HepG2 (cell line): ENCODE measurements around the gene ANKHD1. TPM values are rescaled to one million over a fixed set of nuclear protein-coding genes. Genes with fewer than 3 reads are reported as not detected.

ENCODE experiments used
- BORCS8-MEF2B ChIP-seq: sonication (generic); formaldehyde crosslinking; IDR thresholded peaks from 2 replicates; pipeline ENCODE4 v1.8.0; 2022; ENCODE audit warnings: mild to moderate bottlenecking, missing genetic modification reagents
- ELF3 ChIP-seq: IDR thresholded peaks from 2 replicates; pipeline ENCODE4 v1.6.1; 2016; ENCODE audit warnings: missing genetic modification reagents, missing compliant biosample characterization
- KAT2B ChIP-seq: fragments of 150-350 bp; IDR thresholded peaks from 2 replicates; pipeline ENCODE4 v1.6.1; 2014; ENCODE audit warnings: low read depth, low read length, borderline replicate concordance
- NR2F1 ChIP-seq, 2 experiments: fragments of 450-650 bp in 1 of 2; formaldehyde crosslinking in 1 of 2; IDR thresholded peaks; 2 replicates each; pipeline versions ENCODE4 v1.5.0 to v1.6.1; 2016 to 2020; ENCODE audit warnings: mild to moderate bottlenecking in 1 of 2, missing compliant biosample characterization in 1 of 2, missing genetic modification reagents in 1 of 2, moderate library complexity in 1 of 2
- RARA ChIP-seq: IDR thresholded peaks from 2 replicates; pipeline ENCODE4 v1.6.1; 2016; ENCODE audit warnings: missing genetic modification reagents, missing compliant biosample characterization
- RNF2 ChIP-seq: fragments of 450-650 bp; conservative IDR thresholded peaks from 2 replicates; pipeline ENCODE4 v1.6.1; 2016; ENCODE audit warnings: low read depth
- STAG1 ChIP-seq: sonication (generic); formaldehyde crosslinking; IDR thresholded peaks from 2 replicates; pipeline ENCODE4 v1.4.0; 2020; ENCODE audit warnings: missing genetic modification reagents
- ZNF317 ChIP-seq: sonication (generic); formaldehyde crosslinking; IDR thresholded peaks from 2 replicates; pipeline ENCODE4 v1.5.0; 2020; ENCODE audit warnings: mild to moderate bottlenecking, missing genetic modification reagents
- ZSCAN30 ChIP-seq: sonication (generic); formaldehyde crosslinking; IDR thresholded peaks from 2 replicates; pipeline ENCODE4 v1.5.0; 2020; ENCODE audit warnings: mild to moderate bottlenecking, missing genetic modification reagents
- polyA plus RNA-seq, 8 experiments: library from polyadenylated mRNA; depleted of rRNA in 3 of 8; stranded (reverse) in 7 of 8; unstranded in 1 of 8; fragments of >200 nt; fragmentation: Illumina TruSeq in 4 of 8; extraction: Trizol in 4 of 8; gene quantifications; 2 replicates each; pipeline versions ENCODE4 v1.2.1 to v1.2.3, GENCODE V29; 2011 to 2016; ENCODE audit warnings: low read depth in 4 of 8, missing spikeins in 1 of 8, mixed read lengths in 1 of 8; ENCODE audit not compliant: insufficient read depth in 1 of 8
- total RNA-seq, 5 experiments: library from RNA; depleted of rRNA; stranded (reverse); fragments of >200 nt; fragmentation: Illumina TruSeq; extraction: Trizol; gene quantifications; 2 replicates each; pipeline ENCODE4 v1.2.3, GENCODE V29; 2016; ENCODE audit warnings: low read depth in 1 of 5
- TF ChIP-seq, protein P1 (sequence below): fragments of 450-650 bp; IDR thresholded peaks from 2 replicates; pipeline ENCODE4 v1.6.1; 2017
- TF ChIP-seq, protein P2 (sequence below): sonication (generic); formaldehyde crosslinking; IDR thresholded peaks from 2 replicates; pipeline ENCODE4 v1.4.0; 2020; ENCODE audit warnings: missing genetic modification reagents
- TF ChIP-seq, protein P3 (sequence below): sonication (generic); formaldehyde crosslinking; IDR thresholded peaks from 2 replicates; pipeline ENCODE4 v1.4.0; 2020; ENCODE audit warnings: mild to moderate bottlenecking, missing genetic modification reagents
- TF ChIP-seq, protein P4 (sequence below): sonication (generic); formaldehyde crosslinking; IDR thresholded peaks from 2 replicates; pipeline ENCODE4 v1.8.1; 2023; ENCODE audit warnings: mild to moderate bottlenecking, missing genetic modification reagents
- TF ChIP-seq, protein P5 (sequence below): sonication (generic); formaldehyde crosslinking; conservative IDR thresholded peaks from 2 replicates; pipeline ENCODE4 v1.4.0; 2020; ENCODE audit warnings: missing genetic modification reagents
- TF ChIP-seq, protein P6 (sequence below): sonication (generic); formaldehyde crosslinking; IDR thresholded peaks from 2 replicates; pipeline ENCODE4 v1.8.0; 2022; ENCODE audit warnings: mild to moderate bottlenecking, missing genetic modification reagents
- TF ChIP-seq, protein P7 (sequence below): sonication (generic); formaldehyde crosslinking; IDR thresholded peaks from 2 replicates; pipeline ENCODE4 v1.4.0; 2020; ENCODE audit warnings: missing genetic modification reagents; ENCODE audit errors: not compliant biosample characterization

The ANKHD1 gene
- total and polyA plus RNA-seq, 2 of the 13 experiments (the other 11 are each of a cell fraction or from before 2014, with no cell fraction given): 69.9 to 82.0 TPM

DNA sequence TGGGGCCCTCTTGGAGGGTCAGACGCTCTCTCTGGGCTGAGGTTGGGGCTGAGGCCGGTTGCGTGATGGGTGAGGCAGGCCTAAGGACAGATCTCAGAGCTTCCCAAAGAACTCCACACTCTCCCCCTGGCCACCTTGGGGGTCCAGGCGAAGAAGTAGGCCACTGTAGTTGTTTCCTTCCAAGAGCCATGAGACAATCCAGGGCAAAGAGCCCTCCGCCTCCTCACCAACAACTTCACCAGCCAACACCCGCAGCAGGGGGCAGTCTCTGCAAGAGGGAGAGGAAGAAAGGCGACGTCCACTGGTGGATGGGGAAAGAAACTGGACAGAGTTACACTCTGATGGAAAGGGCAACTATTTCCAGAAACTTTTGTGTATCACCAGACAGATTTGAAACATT lies 173.7 kb downstream of the ANKHD1 start (continued):
- TF ChIP-seq, protein P1, sequence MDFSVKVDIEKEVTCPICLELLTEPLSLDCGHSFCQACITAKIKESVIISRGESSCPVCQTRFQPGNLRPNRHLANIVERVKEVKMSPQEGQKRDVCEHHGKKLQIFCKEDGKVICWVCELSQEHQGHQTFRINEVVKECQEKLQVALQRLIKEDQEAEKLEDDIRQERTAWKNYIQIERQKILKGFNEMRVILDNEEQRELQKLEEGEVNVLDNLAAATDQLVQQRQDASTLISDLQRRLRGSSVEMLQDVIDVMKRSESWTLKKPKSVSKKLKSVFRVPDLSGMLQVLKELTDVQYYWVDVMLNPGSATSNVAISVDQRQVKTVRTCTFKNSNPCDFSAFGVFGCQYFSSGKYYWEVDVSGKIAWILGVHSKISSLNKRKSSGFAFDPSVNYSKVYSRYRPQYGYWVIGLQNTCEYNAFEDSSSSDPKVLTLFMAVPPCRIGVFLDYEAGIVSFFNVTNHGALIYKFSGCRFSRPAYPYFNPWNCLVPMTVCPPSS: no peak
- TF ChIP-seq ZNF317 (CRISPR knock-in tag) (no peak), BORCS8-MEF2B (CRISPR knock-in tag) (no peak), STAG1 (peak; percentile 95), ZSCAN30 (no peak), RARA (CRISPR knock-in tag) (0 out of 2 replicates have a peak, but pooled peaks have one; percentile 10), ELF3 (peak; percentile 62), KAT2B (no peak), RNF2 (no peak), NR2F1 (CRISPR knock-in tag; IDR thresholded peaks at IDR 0.05) (no peak)
- TF ChIP-seq, protein P2, sequence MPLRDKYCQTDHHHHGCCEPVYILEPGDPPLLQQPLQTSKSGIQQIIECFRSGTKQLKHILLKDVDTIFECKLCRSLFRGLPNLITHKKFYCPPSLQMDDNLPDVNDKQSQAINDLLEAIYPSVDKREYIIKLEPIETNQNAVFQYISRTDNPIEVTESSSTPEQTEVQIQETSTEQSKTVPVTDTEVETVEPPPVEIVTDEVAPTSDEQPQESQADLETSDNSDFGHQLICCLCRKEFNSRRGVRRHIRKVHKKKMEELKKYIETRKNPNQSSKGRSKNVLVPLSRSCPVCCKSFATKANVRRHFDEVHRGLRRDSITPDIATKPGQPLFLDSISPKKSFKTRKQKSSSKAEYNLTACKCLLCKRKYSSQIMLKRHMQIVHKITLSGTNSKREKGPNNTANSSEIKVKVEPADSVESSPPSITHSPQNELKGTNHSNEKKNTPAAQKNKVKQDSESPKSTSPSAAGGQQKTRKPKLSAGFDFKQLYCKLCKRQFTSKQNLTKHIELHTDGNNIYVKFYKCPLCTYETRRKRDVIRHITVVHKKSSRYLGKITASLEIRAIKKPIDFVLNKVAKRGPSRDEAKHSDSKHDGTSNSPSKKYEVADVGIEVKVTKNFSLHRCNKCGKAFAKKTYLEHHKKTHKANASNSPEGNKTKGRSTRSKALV: no peak
- TF ChIP-seq, protein P3, sequence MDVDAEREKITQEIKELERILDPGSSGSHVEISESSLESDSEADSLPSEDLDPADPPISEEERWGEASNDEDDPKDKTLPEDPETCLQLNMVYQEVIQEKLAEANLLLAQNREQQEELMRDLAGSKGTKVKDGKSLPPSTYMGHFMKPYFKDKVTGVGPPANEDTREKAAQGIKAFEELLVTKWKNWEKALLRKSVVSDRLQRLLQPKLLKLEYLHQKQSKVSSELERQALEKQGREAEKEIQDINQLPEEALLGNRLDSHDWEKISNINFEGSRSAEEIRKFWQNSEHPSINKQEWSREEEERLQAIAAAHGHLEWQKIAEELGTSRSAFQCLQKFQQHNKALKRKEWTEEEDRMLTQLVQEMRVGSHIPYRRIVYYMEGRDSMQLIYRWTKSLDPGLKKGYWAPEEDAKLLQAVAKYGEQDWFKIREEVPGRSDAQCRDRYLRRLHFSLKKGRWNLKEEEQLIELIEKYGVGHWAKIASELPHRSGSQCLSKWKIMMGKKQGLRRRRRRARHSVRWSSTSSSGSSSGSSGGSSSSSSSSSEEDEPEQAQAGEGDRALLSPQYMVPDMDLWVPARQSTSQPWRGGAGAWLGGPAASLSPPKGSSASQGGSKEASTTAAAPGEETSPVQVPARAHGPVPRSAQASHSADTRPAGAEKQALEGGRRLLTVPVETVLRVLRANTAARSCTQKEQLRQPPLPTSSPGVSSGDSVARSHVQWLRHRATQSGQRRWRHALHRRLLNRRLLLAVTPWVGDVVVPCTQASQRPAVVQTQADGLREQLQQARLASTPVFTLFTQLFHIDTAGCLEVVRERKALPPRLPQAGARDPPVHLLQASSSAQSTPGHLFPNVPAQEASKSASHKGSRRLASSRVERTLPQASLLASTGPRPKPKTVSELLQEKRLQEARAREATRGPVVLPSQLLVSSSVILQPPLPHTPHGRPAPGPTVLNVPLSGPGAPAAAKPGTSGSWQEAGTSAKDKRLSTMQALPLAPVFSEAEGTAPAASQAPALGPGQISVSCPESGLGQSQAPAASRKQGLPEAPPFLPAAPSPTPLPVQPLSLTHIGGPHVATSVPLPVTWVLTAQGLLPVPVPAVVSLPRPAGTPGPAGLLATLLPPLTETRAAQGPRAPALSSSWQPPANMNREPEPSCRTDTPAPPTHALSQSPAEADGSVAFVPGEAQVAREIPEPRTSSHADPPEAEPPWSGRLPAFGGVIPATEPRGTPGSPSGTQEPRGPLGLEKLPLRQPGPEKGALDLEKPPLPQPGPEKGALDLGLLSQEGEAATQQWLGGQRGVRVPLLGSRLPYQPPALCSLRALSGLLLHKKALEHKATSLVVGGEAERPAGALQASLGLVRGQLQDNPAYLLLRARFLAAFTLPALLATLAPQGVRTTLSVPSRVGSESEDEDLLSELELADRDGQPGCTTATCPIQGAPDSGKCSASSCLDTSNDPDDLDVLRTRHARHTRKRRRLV: no peak
- TF ChIP-seq, protein P4, sequence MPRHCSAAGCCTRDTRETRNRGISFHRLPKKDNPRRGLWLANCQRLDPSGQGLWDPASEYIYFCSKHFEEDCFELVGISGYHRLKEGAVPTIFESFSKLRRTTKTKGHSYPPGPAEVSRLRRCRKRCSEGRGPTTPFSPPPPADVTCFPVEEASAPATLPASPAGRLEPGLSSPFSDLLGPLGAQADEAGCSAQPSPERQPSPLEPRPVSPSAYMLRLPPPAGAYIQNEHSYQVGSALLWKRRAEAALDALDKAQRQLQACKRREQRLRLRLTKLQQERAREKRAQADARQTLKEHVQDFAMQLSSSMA: no peak
- TF ChIP-seq, protein P5, sequence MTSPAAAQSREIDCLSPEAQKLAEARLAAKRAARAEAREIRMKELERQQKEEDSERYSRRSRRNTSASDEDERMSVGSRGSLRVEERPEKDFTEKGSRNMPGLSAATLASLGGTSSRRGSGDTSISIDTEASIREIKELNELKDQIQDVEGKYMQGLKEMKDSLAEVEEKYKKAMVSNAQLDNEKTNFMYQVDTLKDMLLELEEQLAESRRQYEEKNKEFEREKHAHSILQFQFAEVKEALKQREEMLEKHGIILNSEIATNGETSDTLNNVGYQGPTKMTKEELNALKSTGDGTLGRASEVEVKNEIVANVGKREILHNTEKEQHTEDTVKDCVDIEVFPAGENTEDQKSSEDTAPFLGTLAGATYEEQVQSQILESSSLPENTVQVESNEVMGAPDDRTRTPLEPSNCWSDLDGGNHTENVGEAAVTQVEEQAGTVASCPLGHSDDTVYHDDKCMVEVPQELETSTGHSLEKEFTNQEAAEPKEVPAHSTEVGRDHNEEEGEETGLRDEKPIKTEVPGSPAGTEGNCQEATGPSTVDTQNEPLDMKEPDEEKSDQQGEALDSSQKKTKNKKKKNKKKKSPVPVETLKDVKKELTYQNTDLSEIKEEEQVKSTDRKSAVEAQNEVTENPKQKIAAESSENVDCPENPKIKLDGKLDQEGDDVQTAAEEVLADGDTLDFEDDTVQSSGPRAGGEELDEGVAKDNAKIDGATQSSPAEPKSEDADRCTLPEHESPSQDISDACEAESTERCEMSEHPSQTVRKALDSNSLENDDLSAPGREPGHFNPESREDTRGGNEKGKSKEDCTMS (CRISPR knock-in tag): no peak
- TF ChIP-seq, protein P6, sequence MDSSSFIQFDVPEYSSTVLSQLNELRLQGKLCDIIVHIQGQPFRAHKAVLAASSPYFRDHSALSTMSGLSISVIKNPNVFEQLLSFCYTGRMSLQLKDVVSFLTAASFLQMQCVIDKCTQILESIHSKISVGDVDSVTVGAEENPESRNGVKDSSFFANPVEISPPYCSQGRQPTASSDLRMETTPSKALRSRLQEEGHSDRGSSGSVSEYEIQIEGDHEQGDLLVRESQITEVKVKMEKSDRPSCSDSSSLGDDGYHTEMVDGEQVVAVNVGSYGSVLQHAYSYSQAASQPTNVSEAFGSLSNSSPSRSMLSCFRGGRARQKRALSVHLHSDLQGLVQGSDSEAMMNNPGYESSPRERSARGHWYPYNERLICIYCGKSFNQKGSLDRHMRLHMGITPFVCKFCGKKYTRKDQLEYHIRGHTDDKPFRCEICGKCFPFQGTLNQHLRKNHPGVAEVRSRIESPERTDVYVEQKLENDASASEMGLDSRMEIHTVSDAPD (CRISPR knock-in tag): no peak
- TF ChIP-seq, protein P7, sequence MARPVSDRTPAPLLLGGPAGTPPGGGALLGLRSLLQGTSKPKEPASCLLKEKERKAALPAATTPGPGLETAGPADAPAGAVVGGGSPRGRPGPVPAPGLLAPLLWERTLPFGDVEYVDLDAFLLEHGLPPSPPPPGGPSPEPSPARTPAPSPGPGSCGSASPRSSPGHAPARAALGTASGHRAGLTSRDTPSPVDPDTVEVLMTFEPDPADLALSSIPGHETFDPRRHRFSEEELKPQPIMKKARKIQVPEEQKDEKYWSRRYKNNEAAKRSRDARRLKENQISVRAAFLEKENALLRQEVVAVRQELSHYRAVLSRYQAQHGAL (CRISPR knock-in tag): no peak
